ENCODE results near the gene XYLT1. TPM values are rescaled to one million over a fixed set of nuclear protein-coding genes. Genes with fewer than 3 reads are reported as not detected.

Gene XYLT1
- total and polyA plus RNA-seq, 2 of the 8 experiments (the other 6 are each of a cell fraction or from before 2014, with no cell fraction given), result 6.6 to 25.4 TPM

DNA sequence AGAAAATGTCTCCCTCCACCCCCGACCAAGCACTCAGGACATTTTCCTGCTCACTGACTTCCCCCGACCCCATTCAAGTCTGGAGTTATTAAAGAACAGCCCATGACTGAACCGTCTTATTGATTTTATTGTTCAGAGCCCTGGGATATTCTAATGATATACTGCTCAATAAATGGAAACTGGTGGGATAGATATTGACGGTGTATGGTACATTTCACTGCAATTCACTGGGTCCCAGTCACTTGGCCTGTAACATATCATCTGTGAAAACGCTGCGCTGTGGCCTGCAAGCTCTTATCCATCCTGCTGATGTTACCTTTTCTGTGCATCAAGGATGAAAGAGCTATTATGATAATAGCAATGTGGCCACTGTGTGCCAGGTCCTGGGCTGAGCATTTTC, 258.2 kb downstream of the XYLT1 start (continued):
- TF ChIP-seq, protein P1, sequence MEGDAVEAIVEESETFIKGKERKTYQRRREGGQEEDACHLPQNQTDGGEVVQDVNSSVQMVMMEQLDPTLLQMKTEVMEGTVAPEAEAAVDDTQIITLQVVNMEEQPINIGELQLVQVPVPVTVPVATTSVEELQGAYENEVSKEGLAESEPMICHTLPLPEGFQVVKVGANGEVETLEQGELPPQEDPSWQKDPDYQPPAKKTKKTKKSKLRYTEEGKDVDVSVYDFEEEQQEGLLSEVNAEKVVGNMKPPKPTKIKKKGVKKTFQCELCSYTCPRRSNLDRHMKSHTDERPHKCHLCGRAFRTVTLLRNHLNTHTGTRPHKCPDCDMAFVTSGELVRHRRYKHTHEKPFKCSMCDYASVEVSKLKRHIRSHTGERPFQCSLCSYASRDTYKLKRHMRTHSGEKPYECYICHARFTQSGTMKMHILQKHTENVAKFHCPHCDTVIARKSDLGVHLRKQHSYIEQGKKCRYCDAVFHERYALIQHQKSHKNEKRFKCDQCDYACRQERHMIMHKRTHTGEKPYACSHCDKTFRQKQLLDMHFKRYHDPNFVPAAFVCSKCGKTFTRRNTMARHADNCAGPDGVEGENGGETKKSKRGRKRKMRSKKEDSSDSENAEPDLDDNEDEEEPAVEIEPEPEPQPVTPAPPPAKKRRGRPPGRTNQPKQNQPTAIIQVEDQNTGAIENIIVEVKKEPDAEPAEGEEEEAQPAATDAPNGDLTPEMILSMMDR (IDR thresholded peaks at IDR 0.05; ENCODE audit: control extremely low read depth in 1 of 3, insufficient read depth in 1 of 3, low read depth in 1 of 3, low read length in 3 of 3), result no peak
- TF ChIP-seq, protein P2, sequence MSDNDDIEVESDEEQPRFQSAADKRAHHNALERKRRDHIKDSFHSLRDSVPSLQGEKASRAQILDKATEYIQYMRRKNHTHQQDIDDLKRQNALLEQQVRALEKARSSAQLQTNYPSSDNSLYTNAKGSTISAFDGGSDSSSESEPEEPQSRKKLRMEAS (IDR thresholded peaks at IDR 0.05), result no peak
- no peak for TF ChIP-seq KDM4A (IDR thresholded peaks at IDR 0.05; ENCODE audit: low read depth, low read length, severe bottlenecking)

All from H1 (cell line).